ENCODE data around the gene MMP17. TPM values are rescaled to one million over a fixed set of nuclear protein-coding genes. Genes with fewer than 3 reads are reported as not detected.
A peak's percentile ranks its signal among the peaks of the same experiment; 100 is the strongest.

Gene MMP17
- total RNA-seq, 1 experiment from 2014 or later = 30.2 TPM

- Histone ChIP-seq H3K9me2 (replicated peaks; ENCODE audit: low read length) (no peaks in the 10 kb centered on the region), H3K4me1 (ENCODE audit: insufficient read depth, low read length) (peaks cover 53% of the 10 kb centered on the region), H3K9ac (ENCODE audit: low read length) (peak overlapping the region; percentile 53), H3K9me3 (ENCODE audit: low read length) (no peaks in the 10 kb centered on the region), H3K4me3 (ENCODE audit: low read length) (peak overlapping the region; percentile 55), H3K27me3 (ENCODE audit: low read length) (no peaks in the 10 kb centered on the region), H2AFZ (ENCODE audit: low read length) (peak overlapping the region; percentile 56), H3K79me2 (ENCODE audit: low read length) (no peaks in the 10 kb centered on the region), H3K4me2 (ENCODE audit: low read length) (peak overlapping the region; percentile 83), H3K27ac (ENCODE audit: low read length) (peak overlapping the region; percentile 84), H4K20me1 (ENCODE audit: low read length) (no peaks in the 10 kb centered on the region), H3K36me3 (ENCODE audit: low read depth, low read length) (no peaks in the 10 kb centered on the region), H3F3A (ENCODE audit: low read length, unreplicated experiment) (no peaks in the 10 kb centered on the region)
- POLR2A ChIA-PET (ENCODE audit: unreplicated experiment) = no interaction called here
- intact Hi-C loops (cut with micrococcal nuclease) = loop anchor here (1.0 kb wide), 1 partner anchor 34 kb away; the partner anchor contains the start of gene ULK1
- ATAC-seq (peak; percentile 49), DNase-seq (peak; percentile 95)
- no peak for TF ChIP-seq EZH2phosphoT487 (IDR thresholded peaks at IDR 0.05; ENCODE audit: borderline replicate concordance, low read length)
- TF ChIP-seq, protein P1, sequence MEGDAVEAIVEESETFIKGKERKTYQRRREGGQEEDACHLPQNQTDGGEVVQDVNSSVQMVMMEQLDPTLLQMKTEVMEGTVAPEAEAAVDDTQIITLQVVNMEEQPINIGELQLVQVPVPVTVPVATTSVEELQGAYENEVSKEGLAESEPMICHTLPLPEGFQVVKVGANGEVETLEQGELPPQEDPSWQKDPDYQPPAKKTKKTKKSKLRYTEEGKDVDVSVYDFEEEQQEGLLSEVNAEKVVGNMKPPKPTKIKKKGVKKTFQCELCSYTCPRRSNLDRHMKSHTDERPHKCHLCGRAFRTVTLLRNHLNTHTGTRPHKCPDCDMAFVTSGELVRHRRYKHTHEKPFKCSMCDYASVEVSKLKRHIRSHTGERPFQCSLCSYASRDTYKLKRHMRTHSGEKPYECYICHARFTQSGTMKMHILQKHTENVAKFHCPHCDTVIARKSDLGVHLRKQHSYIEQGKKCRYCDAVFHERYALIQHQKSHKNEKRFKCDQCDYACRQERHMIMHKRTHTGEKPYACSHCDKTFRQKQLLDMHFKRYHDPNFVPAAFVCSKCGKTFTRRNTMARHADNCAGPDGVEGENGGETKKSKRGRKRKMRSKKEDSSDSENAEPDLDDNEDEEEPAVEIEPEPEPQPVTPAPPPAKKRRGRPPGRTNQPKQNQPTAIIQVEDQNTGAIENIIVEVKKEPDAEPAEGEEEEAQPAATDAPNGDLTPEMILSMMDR (conservative IDR thresholded peaks at IDR 0.05; ENCODE audit: low read depth, low read length) = no peak
- no peak for TF ChIP-seq EZH2 (IDR thresholded peaks at IDR 0.05; ENCODE audit: low read length, unreplicated experiment)
- no TSS peak for BruUV-seq (replicated peaks)
- CTCF ChIA-PET = no interaction called here
Measured at GRCh38 chr12:131860472-131861260, 32.5 kb downstream of the MMP17 start.

DNA sequence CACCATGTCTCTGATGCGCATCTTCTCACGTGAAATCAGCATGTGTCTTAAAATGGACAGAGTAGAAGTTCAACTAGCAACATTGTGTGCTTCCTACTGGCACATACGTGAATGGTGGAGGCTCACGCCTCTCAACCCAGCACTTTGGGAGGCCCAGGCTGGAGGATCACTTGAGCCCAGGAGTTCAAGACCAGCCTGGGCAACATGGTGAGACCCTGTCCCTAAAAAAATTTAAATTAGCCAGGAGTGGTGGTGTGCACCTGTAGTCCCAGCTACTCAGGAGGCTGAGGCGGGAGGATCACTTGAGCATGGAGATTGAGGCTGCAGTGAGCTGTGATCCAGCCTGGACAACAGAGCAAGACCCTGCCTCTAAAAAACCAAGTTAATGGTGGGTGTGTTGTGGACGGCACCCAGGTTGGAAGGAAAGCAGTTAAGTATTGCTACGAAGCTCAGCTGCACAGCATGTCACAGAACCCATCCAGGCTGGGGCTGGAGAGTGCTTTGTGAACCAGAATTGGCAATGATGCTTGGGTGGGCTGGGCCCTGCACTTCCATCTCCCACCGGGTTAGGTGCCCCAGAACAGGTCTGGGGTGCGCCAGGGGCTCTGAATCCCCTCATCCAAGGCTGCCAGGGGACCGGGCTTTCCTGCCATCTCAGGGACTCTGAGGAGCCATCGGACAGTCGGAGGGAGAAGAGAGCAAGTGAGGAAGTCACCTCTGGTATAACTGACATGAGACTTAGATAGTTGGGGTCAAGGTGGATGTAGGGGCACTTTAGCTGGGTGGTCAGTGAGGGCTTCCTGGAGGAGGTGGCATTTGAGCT lies 33.3 kb downstream of the MMP17 start:
- ATAC-seq (no peak), DNase-seq (no peak)
- H3F3A ChIP-seq (ENCODE audit: low read length, unreplicated experiment) = no peaks in the 10 kb centered on the region
- intact Hi-C loops (cut with micrococcal nuclease) = no loop called here
- TSS peak; percentile 62 for BruUV-seq (replicated peaks)
- H3K9me2 ChIP-seq (replicated peaks; ENCODE audit: low read length) = no peaks in the 10 kb centered on the region
- H4K20me1 ChIP-seq (ENCODE audit: low read length) = no peaks in the 10 kb centered on the region
- peak overlapping the region; percentile 56 for H2AFZ ChIP-seq (ENCODE audit: low read length)
- peaks cover 55% of the 10 kb centered on the region for H3K4me1 ChIP-seq (ENCODE audit: insufficient read depth, low read length)
- TF ChIP-seq EZH2 (IDR thresholded peaks at IDR 0.05; ENCODE audit: low read length, unreplicated experiment) (no peak), EZH2phosphoT487 (IDR thresholded peaks at IDR 0.05; ENCODE audit: borderline replicate concordance, low read length) (no peak)
- TF ChIP-seq, protein P1 (conservative IDR thresholded peaks at IDR 0.05; ENCODE audit: low read depth, low read length) = no peak
- H3K27ac ChIP-seq (ENCODE audit: low read length) = peak overlapping the region; percentile 84
- H3K36me3 ChIP-seq (ENCODE audit: low read depth, low read length) = no peaks in the 10 kb centered on the region
- H3K27me3 ChIP-seq (ENCODE audit: low read length) = no peaks in the 10 kb centered on the region
- no peaks in the 10 kb centered on the region for H3K79me2 ChIP-seq (ENCODE audit: low read length)
- no peak overlapping the region for H3K4me3 ChIP-seq (ENCODE audit: low read length)
- CTCF ChIA-PET = interaction anchor here (1.0 kb wide), 1 partner anchor 25 kb away, joined by 3 read pairs; no protein-coding TSS in a partner anchor
- H3K9ac ChIP-seq (ENCODE audit: low read length) = peak overlapping the region; percentile 53
- POLR2A ChIA-PET (ENCODE audit: unreplicated experiment) = no interaction called here
- H3K9me3 ChIP-seq (ENCODE audit: low read length) = no peaks in the 10 kb centered on the region
- peak overlapping the region; percentile 83 for H3K4me2 ChIP-seq (ENCODE audit: low read length)
